Measurements from ENCODE around the gene NXPH3. TPM values are rescaled to one million over a fixed set of nuclear protein-coding genes. Genes with fewer than 3 reads are reported as not detected.
A peak's percentile ranks its signal among the peaks of the same experiment; 100 is the strongest.

NXPH3 gene
- polyA plus RNA-seq, 1 of the 3 experiments (the other 2 are of a cell fraction), result 0.30 TPM

GRCh38 chr17:49603720-49604119 is 28.0 kb downstream of the NXPH3 start:
- H3K4me1 ChIP-seq (ENCODE audit: control insufficient read depth in 1 of 2, insufficient read depth in 2 of 2, low read depth in 1 of 2, low read length in 1 of 2), result no peaks in the 10 kb centered on the region
- peaks cover 5% of the 10 kb centered on the region for H3F3A ChIP-seq (replicated peaks; ENCODE audit: insufficient read depth)
- no peak for TF ChIP-seq FOXM1 (IDR thresholded peaks at IDR 0.05; ENCODE audit: low read depth)
- TF ChIP-seq RFX5 (IDR thresholded peaks at IDR 0.05; ENCODE audit: low read length), result no peak
- TF ChIP-seq CTCF (IDR thresholded peaks at IDR 0.05), result peak; percentile 32; the same call in 1 of the 2 replicates
- no peaks in the 10 kb centered on the region for H3K79me2 ChIP-seq (ENCODE audit: insufficient read depth)
- no peaks in the 10 kb centered on the region for H3K9me2 ChIP-seq
- no peak overlapping the region for H3K4me3 ChIP-seq (ENCODE audit: low read depth in 2 of 2, low read length in 1 of 2)
- H3K27me3 ChIP-seq (ENCODE audit: insufficient read depth), result no peaks in the 10 kb centered on the region
- H3K36me3 ChIP-seq (replicated peaks in 1 of 2; ENCODE audit: control insufficient read depth in 1 of 2, insufficient read depth in 2 of 2, low read length in 1 of 2), result peaks cover 76 to 83% of the 10 kb centered on the region in 2 experiments
- ChIA-PET CTCF (interaction anchor here (0.7 to 2.9 kb wide), 9 partner anchors 10 to 92 kb away, joined by 3 to 10 read pairs (median 3); partner anchors contain the start of gene NXPH3), POLR2A (no interaction called here)
- no peaks in the 10 kb centered on the region for H3K9me3 ChIP-seq
- no peak for DNase-seq
- H3K4me2 ChIP-seq, result no peak overlapping the region
- H4K20me1 ChIP-seq (ENCODE audit: insufficient read depth), result no peaks in the 10 kb centered on the region
- H3K9ac ChIP-seq, result no peak overlapping the region
- H3K27ac ChIP-seq (ENCODE audit: low read depth in 2 of 2, low read length in 1 of 2), result no peak overlapping the region
- WGBS (ENCODE audit: low lambda C conversion rate), result 93% methylated on average over 2 of the region's 2 CpGs
- no peak overlapping the region for H2AFZ ChIP-seq (ENCODE audit: low read depth)

- H3K4me1 ChIP-seq (ENCODE audit: control insufficient read depth in 1 of 2, insufficient read depth in 2 of 2, low read depth in 1 of 2, low read length in 1 of 2), result no peaks in the 10 kb centered on the region
- peaks cover 76 to 78% of the 10 kb centered on the region in 2 experiments for H3K36me3 ChIP-seq (replicated peaks in 1 of 2; ENCODE audit: control insufficient read depth in 1 of 2, insufficient read depth in 2 of 2, low read length in 1 of 2)
- ChIA-PET POLR2A (no interaction called here), CTCF (interaction anchor here (0.7 to 2.9 kb wide), 6 partner anchors 21 to 91 kb away, joined by 3 to 10 read pairs (median 4); partner anchors contain the start of gene NXPH3)
- H3K4me3 ChIP-seq (ENCODE audit: low read depth in 2 of 2, low read length in 1 of 2), result no peak overlapping the region
- H4K20me1 ChIP-seq (ENCODE audit: insufficient read depth), result no peaks in the 10 kb centered on the region
- peaks cover 5% of the 10 kb centered on the region for H3F3A ChIP-seq (replicated peaks; ENCODE audit: insufficient read depth)
- no peaks in the 10 kb centered on the region for H3K9me3 ChIP-seq
- no peak overlapping the region for H3K4me2 ChIP-seq
- no peak overlapping the region for H3K9ac ChIP-seq
- H3K27me3 ChIP-seq (ENCODE audit: insufficient read depth), result no peaks in the 10 kb centered on the region
- DNase-seq, result no peak
- no peak overlapping the region for H2AFZ ChIP-seq (ENCODE audit: low read depth)
- 97% methylated on average over 7 of the region's 7 CpGs for WGBS (ENCODE audit: low lambda C conversion rate)
- no peaks in the 10 kb centered on the region for H3K79me2 ChIP-seq (ENCODE audit: insufficient read depth)
- TF ChIP-seq MEF2A (IDR thresholded peaks at IDR 0.05; ENCODE audit: borderline replicate concordance, low read depth), result no peak
- no peaks in the 10 kb centered on the region for H3K9me2 ChIP-seq
- no peak overlapping the region for H3K27ac ChIP-seq (ENCODE audit: low read depth in 2 of 2, low read length in 1 of 2)
Measured at GRCh38 chr17:49604314-49604869, 28.7 kb downstream of the NXPH3 start.

GRCh38 chr17:49610883-49611584 is 35.4 kb downstream of the NXPH3 start:
- Histone ChIP-seq H3K9ac (no peak overlapping the region), H3F3A (replicated peaks; ENCODE audit: insufficient read depth) (peaks cover 9% of the 10 kb centered on the region), H3K27ac (ENCODE audit: low read depth in 2 of 2, low read length in 1 of 2) (no peak overlapping the region), H3K4me3 (ENCODE audit: low read depth in 2 of 2, low read length in 1 of 2) (no peak overlapping the region), H3K27me3 (ENCODE audit: insufficient read depth) (no peaks in the 10 kb centered on the region), H2AFZ (ENCODE audit: low read depth) (no peak overlapping the region), H3K9me3 (no peaks in the 10 kb centered on the region), H3K4me2 (no peak overlapping the region), H3K36me3 (replicated peaks in 1 of 2; ENCODE audit: control insufficient read depth in 1 of 2, insufficient read depth in 2 of 2, low read length in 1 of 2) (peaks cover 67 to 85% of the 10 kb centered on the region in 2 experiments), H3K79me2 (ENCODE audit: insufficient read depth) (0 out of 2 replicates have a peak, but pooled peaks cover 4% of the 10 kb centered on the region), H4K20me1 (ENCODE audit: insufficient read depth) (no peaks in the 10 kb centered on the region), H3K9me2 (no peaks in the 10 kb centered on the region), H3K4me1 (ENCODE audit: control insufficient read depth in 1 of 2, insufficient read depth in 2 of 2, low read depth in 1 of 2, low read length in 1 of 2) (no peaks in the 10 kb centered on the region)
- ChIA-PET CTCF (interaction anchor here (1.9 to 2.9 kb wide), 2 partner anchors 41 to 56 kb away, joined by 4 to 8 read pairs; no protein-coding TSS in a partner anchor), POLR2A (no interaction called here)
- WGBS (ENCODE audit: low lambda C conversion rate), result 92% methylated on average over 5 of the region's 5 CpGs
- no peak for DNase-seq
- TF ChIP-seq GATA2 (CRISPR knock-in tag; IDR thresholded peaks at IDR 0.05) (no peak), GABPA (IDR thresholded peaks at IDR 0.05; ENCODE audit: low read depth) (no peak), USF1 (IDR thresholded peaks at IDR 0.05; ENCODE audit: borderline replicate concordance, low read depth) (no peak), REST (IDR thresholded peaks at IDR 0.05; ENCODE audit: low read depth, low read length) (no peak), USF2 (IDR thresholded peaks at IDR 0.05; ENCODE audit: borderline replicate concordance, low read depth, low read length) (no peak), MXI1 (IDR thresholded peaks at IDR 0.05; ENCODE audit: low read depth, low read length) (no peak), TEAD4 (IDR thresholded peaks at IDR 0.05; ENCODE audit: borderline replicate concordance, insufficient read depth) (no peak), RAD21 (IDR thresholded peaks at IDR 0.05; ENCODE audit: low read length) (no peak)

All from SK-N-SH (cell line).